ENCODE data around the gene KRTAP10-4. TPM values are rescaled to one million over a fixed set of nuclear protein-coding genes. Genes with fewer than 3 reads are reported as not detected.
"Not testable (repeated sequence)": the region's sequence is repeated elsewhere in the genome, so short reads cannot be mapped to it uniquely, and the experiment has no call there.

The KRTAP10-4 gene
- total RNA-seq, 4 donors from 2014 or later = not detected

GRCh38 chr21:44596068-44596725 is 22.7 kb downstream of the KRTAP10-4 start:
- no peaks in the 10 kb centered on the region for H3K36me3 ChIP-seq
- TF ChIP-seq POLR2AphosphoS5 (IDR thresholded peaks at IDR 0.05) (no peak), POLR2A (IDR thresholded peaks at IDR 0.05) (no peak), EP300 (IDR thresholded peaks at IDR 0.05) (no peak)
- TF ChIP-seq, protein P1, sequence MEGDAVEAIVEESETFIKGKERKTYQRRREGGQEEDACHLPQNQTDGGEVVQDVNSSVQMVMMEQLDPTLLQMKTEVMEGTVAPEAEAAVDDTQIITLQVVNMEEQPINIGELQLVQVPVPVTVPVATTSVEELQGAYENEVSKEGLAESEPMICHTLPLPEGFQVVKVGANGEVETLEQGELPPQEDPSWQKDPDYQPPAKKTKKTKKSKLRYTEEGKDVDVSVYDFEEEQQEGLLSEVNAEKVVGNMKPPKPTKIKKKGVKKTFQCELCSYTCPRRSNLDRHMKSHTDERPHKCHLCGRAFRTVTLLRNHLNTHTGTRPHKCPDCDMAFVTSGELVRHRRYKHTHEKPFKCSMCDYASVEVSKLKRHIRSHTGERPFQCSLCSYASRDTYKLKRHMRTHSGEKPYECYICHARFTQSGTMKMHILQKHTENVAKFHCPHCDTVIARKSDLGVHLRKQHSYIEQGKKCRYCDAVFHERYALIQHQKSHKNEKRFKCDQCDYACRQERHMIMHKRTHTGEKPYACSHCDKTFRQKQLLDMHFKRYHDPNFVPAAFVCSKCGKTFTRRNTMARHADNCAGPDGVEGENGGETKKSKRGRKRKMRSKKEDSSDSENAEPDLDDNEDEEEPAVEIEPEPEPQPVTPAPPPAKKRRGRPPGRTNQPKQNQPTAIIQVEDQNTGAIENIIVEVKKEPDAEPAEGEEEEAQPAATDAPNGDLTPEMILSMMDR (IDR thresholded peaks at IDR 0.05) = no peak
- WGBS, 2 donors (ENCODE audit: low coverage in 1 of 2) = 67 to 76% methylated on average over 6 to 7 of the region's 9 CpGs
- no peak for ATAC-seq
- no peak overlapping the region for H3K27ac ChIP-seq
- H3K4me3 ChIP-seq = no peak overlapping the region
- peaks cover 64% of the 10 kb centered on the region for H3K27me3 ChIP-seq
- peaks cover 0 to 12% (median 0%) of the 10 kb centered on the region in 3 donors for H3K9me3 ChIP-seq
- H3K4me1 ChIP-seq = no peaks in the 10 kb centered on the region

DNA sequence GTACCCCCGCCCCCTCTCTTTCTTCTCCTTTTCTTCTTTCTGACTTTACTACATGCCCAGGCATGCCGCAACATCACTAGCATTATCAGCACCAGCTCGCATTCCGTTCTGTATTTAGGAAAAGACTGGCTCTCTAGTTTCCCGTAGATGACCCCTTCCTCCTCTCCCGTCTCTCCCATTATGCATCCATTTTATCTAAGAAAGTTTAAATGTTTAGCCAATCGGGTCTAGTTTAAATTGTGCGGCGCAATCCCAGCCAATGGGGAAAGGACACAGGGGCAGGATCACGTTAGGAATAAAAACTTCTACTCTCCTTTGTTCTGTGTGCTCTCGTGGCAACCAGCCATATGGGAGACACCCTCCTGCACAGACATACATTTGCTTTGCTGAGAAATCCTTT is 24.5 kb downstream of the KRTAP10-4 start:
- H3K36me3 ChIP-seq = no peaks in the 10 kb centered on the region
- no peak overlapping the region for H3K4me3 ChIP-seq
- peaks cover 67% of the 10 kb centered on the region for H3K27me3 ChIP-seq
- ATAC-seq = no peak
- 67 to 71% methylated on average over 6 to 11 of the region's 11 CpGs for WGBS, 2 donors (ENCODE audit: low coverage in 1 of 2)
- no peak overlapping the region for H3K27ac ChIP-seq
- TF ChIP-seq EP300 (IDR thresholded peaks at IDR 0.05) = no peak
- TF ChIP-seq, protein P1 (IDR thresholded peaks at IDR 0.05) = no peak
- no peak for TF ChIP-seq POLR2A (IDR thresholded peaks at IDR 0.05)
- no peak for TF ChIP-seq POLR2AphosphoS5 (IDR thresholded peaks at IDR 0.05)
- peaks cover 0 to 12% (median 0%) of the 10 kb centered on the region in 3 donors for H3K9me3 ChIP-seq
- no peaks in the 10 kb centered on the region for H3K4me1 ChIP-seq

DNA sequence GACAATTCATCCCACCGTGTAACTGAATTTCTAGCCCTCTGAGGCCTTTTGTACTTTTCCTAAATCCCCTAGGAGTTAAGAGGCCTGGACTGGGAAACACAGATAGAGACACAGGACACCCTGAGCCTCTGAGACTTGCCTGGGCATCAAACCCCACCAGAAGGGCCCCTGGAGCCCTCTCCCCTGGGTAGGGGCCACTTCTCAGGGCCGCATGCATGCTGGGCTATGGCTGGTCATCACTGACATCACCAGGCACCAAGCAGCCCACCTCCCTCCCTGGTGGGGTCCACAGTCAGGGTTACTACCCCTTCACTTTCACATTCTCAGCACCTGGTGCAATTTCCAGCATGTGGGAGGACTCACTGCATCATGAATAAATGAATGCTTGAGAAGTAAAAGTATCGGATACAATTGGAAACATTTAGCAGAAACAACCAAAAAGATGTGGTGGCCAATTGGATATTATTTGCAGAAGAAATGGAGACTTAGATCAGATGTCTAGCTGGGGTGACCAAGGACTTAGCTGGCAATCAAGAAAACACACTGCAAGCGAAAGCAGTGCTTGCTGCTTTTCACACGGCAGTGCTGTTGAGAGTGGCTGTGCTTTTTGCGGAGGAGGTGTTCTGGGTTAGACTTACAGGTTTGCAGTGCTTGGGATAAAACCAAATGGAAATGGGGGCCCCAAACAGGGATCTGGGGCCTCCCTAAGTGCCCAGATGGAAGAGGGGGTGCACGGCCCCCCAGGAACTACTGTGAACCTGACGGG is 25.9 kb downstream of the KRTAP10-4 start:
- Histone ChIP-seq H3K4me1 (no peaks in the 10 kb centered on the region), H3K9me3 (peaks cover 0 to 12% (median 0%) of the 10 kb centered on the region in 3 donors), H3K27ac (no peak overlapping the region), H3K27me3 (peaks cover 76% of the 10 kb centered on the region), H3K36me3 (no peaks in the 10 kb centered on the region), H3K4me3 (no peak overlapping the region)
- TF ChIP-seq EP300 (IDR thresholded peaks at IDR 0.05) (no peak), POLR2A (IDR thresholded peaks at IDR 0.05) (no peak)
- TF ChIP-seq, protein P1 (IDR thresholded peaks at IDR 0.05) = no peak
- ATAC-seq = no peak
- WGBS, 2 donors (ENCODE audit: low coverage in 1 of 2) = 73 to 93% methylated on average over 5 to 6 of the region's 8 CpGs

GRCh38 chr21:44600118-44600978 is 26.8 kb downstream of the KRTAP10-4 start, which contains the start of gene KRTAP10-7:
KRTAP10-7 (plus strand) TSS chr21:44600597; CDS start chr21:44600622, 25 bp downstream.
- not testable (repeated sequence) for H3K36me3 ChIP-seq, H3K4me1 ChIP-seq, ATAC-seq, H3K4me3 ChIP-seq, H3K27ac ChIP-seq
- Histone ChIP-seq H3K27me3 (peaks cover 78% of the 10 kb centered on the region), H3K9me3 (peaks cover 0 to 12% (median 0%) of the 10 kb centered on the region in 3 donors)
- WGBS, 2 donors (ENCODE audit: low coverage in 1 of 2) = 77 to 83% methylated on average over 5 of the region's 23 CpGs

DNA sequence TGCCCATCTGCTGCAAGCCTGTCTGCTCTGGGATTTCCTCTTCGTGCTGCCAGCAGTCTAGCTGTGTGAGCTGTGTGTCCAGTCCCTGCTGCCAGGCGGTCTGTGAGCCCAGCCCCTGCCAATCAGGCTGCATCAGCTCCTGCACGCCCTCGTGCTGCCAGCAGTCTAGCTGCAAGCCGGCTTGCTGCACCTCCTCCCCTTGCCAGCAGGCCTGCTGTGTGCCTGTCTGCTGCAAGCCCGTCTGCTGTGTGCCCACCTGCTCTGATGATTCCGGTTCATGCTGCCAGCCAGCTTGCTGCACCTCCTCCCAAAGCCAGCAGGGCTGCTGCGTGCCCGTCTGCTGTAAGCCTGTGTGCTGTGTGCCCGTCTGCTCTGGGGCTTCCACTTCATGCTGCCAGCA is 27.6 kb downstream of the KRTAP10-4 start:
- not testable (repeated sequence) for H3K27ac ChIP-seq, ATAC-seq, H3K4me1 ChIP-seq, H3K4me3 ChIP-seq, H3K36me3 ChIP-seq
- 60 to 80% methylated on average over 1 to 2 of the region's 10 CpGs for WGBS, 2 donors (ENCODE audit: low coverage in 1 of 2)
- peaks cover 77% of the 10 kb centered on the region for H3K27me3 ChIP-seq
- peaks cover 0 to 12% (median 0%) of the 10 kb centered on the region in 3 donors for H3K9me3 ChIP-seq
